ENCODE data around the gene FBXO21. TPM values are rescaled to one million over a fixed set of nuclear protein-coding genes. Genes with fewer than 3 reads are reported as not detected.
A peak's percentile ranks its signal among the peaks of the same experiment; 100 is the strongest.

FBXO21 gene
- polyA plus RNA-seq, 3 donors: 7.7 to 19.1 (median 17.2) TPM

DNA sequence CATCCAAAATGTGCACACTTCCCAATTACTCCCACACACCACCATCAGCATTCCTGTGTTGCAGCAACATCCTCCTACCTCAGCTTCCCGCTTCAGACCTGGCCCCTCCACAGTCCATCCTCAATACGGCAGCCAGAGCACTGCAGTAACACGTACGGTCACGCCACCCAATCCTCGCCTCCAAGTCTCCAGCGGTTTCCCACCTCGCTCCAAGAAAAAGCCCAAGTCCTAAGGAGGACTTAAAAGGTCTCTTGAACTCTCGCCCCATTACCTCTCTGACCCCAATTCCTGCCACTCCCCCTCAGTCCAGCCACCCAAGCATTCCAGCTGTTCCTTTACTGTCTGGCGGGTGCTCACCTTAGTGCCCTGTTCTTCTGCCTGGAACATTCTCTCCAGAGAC lies 12.0 kb downstream of the FBXO21 start:
- H3K79me2 ChIP-seq (ENCODE audit: insufficient read depth, low read length): no peaks in the 10 kb centered on the region
- Mint-ChIP-seq H3K27me3 (ENCODE audit: low read depth in 3 of 3) (no peaks in the 10 kb centered on the region), H3K4me3 (no peak overlapping the region), H3K4me1 (no peaks in the 10 kb centered on the region), H3K9me3 (peaks cover 0 to 12% (median 3%) of the 10 kb centered on the region in 7 donors), H3K27ac (peak overlapping the region in 2 of 7 donors; percentile 8 to 42), H3K36me3 (peaks cover 76 to 90% of the 10 kb centered on the region in 2 donors)
- H3K36me3 ChIP-seq (replicated peaks in 1 of 2; ENCODE audit: control insufficient read depth in 1 of 2, insufficient read depth in 2 of 2, low read length in 2 of 2): peaks cover 44 to 95% of the 10 kb centered on the region in 2 donors
- DNase-seq: no peak
- peaks cover 4 to 5% of the 10 kb centered on the region in 2 donors for H3K9me3 ChIP-seq (replicated peaks in 1 of 2; ENCODE audit: control insufficient read depth in 1 of 2, insufficient read depth in 1 of 2, low read length in 2 of 2)
- no peak overlapping the region for H3K4me3 ChIP-seq (replicated peaks in 1 of 3; ENCODE audit: low read depth in 2 of 3, low read length in 3 of 3)
- intact Hi-C loops (cut with micrococcal nuclease): no loop called here
- H4K20me1 ChIP-seq (ENCODE audit: insufficient read depth, low read length): no peaks in the 10 kb centered on the region
- no peak overlapping the region for H2AFZ ChIP-seq (ENCODE audit: insufficient read depth, low read depth, low read length, poor library complexity, severe bottlenecking)
- no peak overlapping the region for H3K9ac ChIP-seq (ENCODE audit: insufficient read depth, low read length, poor library complexity, severe bottlenecking)
- WGBS (ENCODE audit: insufficient coverage): 98% methylated on average over 10 of the region's 10 CpGs
- H3K27me3 ChIP-seq (ENCODE audit: control insufficient read depth in 2 of 2, insufficient read depth in 2 of 2, low read length in 2 of 2): no peaks in the 10 kb centered on the region
- no peak overlapping the region for H3K27ac ChIP-seq (ENCODE audit: low read depth in 1 of 2, low read length in 2 of 2)
- TF ChIP-seq, protein P1, sequence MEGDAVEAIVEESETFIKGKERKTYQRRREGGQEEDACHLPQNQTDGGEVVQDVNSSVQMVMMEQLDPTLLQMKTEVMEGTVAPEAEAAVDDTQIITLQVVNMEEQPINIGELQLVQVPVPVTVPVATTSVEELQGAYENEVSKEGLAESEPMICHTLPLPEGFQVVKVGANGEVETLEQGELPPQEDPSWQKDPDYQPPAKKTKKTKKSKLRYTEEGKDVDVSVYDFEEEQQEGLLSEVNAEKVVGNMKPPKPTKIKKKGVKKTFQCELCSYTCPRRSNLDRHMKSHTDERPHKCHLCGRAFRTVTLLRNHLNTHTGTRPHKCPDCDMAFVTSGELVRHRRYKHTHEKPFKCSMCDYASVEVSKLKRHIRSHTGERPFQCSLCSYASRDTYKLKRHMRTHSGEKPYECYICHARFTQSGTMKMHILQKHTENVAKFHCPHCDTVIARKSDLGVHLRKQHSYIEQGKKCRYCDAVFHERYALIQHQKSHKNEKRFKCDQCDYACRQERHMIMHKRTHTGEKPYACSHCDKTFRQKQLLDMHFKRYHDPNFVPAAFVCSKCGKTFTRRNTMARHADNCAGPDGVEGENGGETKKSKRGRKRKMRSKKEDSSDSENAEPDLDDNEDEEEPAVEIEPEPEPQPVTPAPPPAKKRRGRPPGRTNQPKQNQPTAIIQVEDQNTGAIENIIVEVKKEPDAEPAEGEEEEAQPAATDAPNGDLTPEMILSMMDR (IDR thresholded peaks at IDR 0.05): no peak
- no peak overlapping the region for H3K4me2 ChIP-seq (replicated peaks; ENCODE audit: extremely low read depth, low read length, poor library complexity, severe bottlenecking)
- H3K4me1 ChIP-seq (ENCODE audit: control insufficient read depth in 1 of 2, insufficient read depth in 2 of 2, low read length in 2 of 2): no peaks in the 10 kb centered on the region

DNA sequence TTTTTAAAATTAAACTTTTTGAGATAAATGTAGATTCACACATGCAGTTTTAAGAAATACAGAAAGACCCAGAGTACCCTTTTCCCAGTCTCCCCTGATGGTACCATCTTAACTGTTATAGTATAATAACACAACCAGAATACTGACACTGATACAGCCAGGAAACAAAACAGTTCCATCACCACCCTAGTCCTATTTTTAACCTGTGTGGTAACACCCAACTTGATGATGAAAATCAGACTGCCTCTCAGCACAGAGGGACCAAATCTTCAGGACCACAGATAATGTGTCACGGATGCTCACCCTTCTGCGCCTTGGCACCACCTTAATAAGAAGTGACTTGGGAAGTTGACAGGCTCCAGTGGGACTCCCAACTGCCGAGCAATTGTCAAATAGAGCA lies 18.1 kb downstream of the FBXO21 start:
- Histone ChIP-seq H3K36me3 (replicated peaks in 1 of 2; ENCODE audit: control insufficient read depth in 1 of 2, insufficient read depth in 2 of 2, low read length in 2 of 2) (peaks cover 78 to 98% of the 10 kb centered on the region in 2 donors), H2AFZ (ENCODE audit: insufficient read depth, low read depth, low read length, poor library complexity, severe bottlenecking) (no peak overlapping the region), H3K27me3 (ENCODE audit: control insufficient read depth in 2 of 2, insufficient read depth in 2 of 2, low read length in 2 of 2) (no peaks in the 10 kb centered on the region), H3K27ac (ENCODE audit: low read depth in 1 of 2, low read length in 2 of 2) (no peak overlapping the region), H3K9me3 (replicated peaks in 1 of 2; ENCODE audit: control insufficient read depth in 1 of 2, insufficient read depth in 1 of 2, low read length in 2 of 2) (no peaks in the 10 kb centered on the region), H3K9ac (ENCODE audit: insufficient read depth, low read length, poor library complexity, severe bottlenecking) (no peak overlapping the region), H3K4me1 (ENCODE audit: control insufficient read depth in 1 of 2, insufficient read depth in 2 of 2, low read length in 2 of 2) (no peaks in the 10 kb centered on the region), H3K4me3 (replicated peaks in 1 of 3; ENCODE audit: low read depth in 2 of 3, low read length in 3 of 3) (no peak overlapping the region), H3K4me2 (replicated peaks; ENCODE audit: extremely low read depth, low read length, poor library complexity, severe bottlenecking) (no peak overlapping the region), H3K79me2 (ENCODE audit: insufficient read depth, low read length) (no peaks in the 10 kb centered on the region), H4K20me1 (ENCODE audit: insufficient read depth, low read length) (no peaks in the 10 kb centered on the region)
- H3K4me1 Mint-ChIP-seq: peaks cover 2% of the 10 kb centered on the region
- no peaks in the 10 kb centered on the region for H3K9me3 Mint-ChIP-seq
- no peak overlapping the region for H3K27ac Mint-ChIP-seq
- WGBS (ENCODE audit: insufficient coverage): 100% methylated on average over 2 of the region's 3 CpGs
- no peaks in the 10 kb centered on the region for H3K27me3 Mint-ChIP-seq (ENCODE audit: low read depth in 3 of 3)
- no peak for DNase-seq
- intact Hi-C loops (cut with micrococcal nuclease): no loop called here
- TF ChIP-seq, protein P1 (IDR thresholded peaks at IDR 0.05): no peak
- H3K36me3 Mint-ChIP-seq: peaks cover 83 to 98% of the 10 kb centered on the region in 2 donors
- no peak overlapping the region for H3K4me3 Mint-ChIP-seq
